Cardiac muscle cell (in vitro differentiated cells and primary cell): ENCODE data around the gene MTRF1. TPM values are rescaled to one million over a fixed set of nuclear protein-coding genes. Genes with fewer than 3 reads are reported as not detected.

ENCODE experiments used
- DNase-seq, 2 donors: peaks; one replicate each; pipeline versions ENCODE4 v3.0.0 to v3.0.0-alpha.2; 2010 to 2017; ENCODE audit warnings: low read depth in 1 of 2, low spot score in 1 of 2
- H3K27ac ChIP-seq: fragments of 200-600 bp; sonication (generic); 2 replicates; pipeline ENCODE4 v1.5.1; 2016
- H3K27me3 ChIP-seq: fragments of 200-600 bp; sonication (generic); 2 replicates; pipeline ENCODE4 v1.6.0; 2016; ENCODE audit warnings: control low read depth
- H3K36me3 ChIP-seq: fragments of 200-600 bp; sonication (generic); 2 replicates; pipeline ENCODE4 v1.5.1; 2016; ENCODE audit warnings: control low read depth
- H3K4me1 ChIP-seq: fragments of 200-600 bp; sonication (generic); 2 replicates; pipeline ENCODE4 v1.8.1; 2017; ENCODE audit warnings: low read depth, mild to moderate bottlenecking, mixed run types
- H3K4me3 ChIP-seq: fragments of 200-600 bp; sonication (generic); 2 replicates; pipeline ENCODE4 v1.5.1; 2016; ENCODE audit warnings: mild to moderate bottlenecking
- H3K9me3 ChIP-seq: fragments of 200-600 bp; sonication (generic); 2 replicates; pipeline ENCODE4 v1.5.1; 2017; ENCODE audit warnings: low read depth, mild to moderate bottlenecking, control low read depth
- polyA plus RNA-seq: library from polyadenylated mRNA; unstranded; fragments of >200 nt; fragmentation: Nextera tagmentation; extraction: Ambion mirVana; gene quantifications from 2 replicates; pipeline ENCODE4 v1.2.1, GENCODE V29; 2016
- total RNA-seq: library from RNA; depleted of rRNA; stranded (reverse); fragments of >200 nt; gene quantifications from 2 replicates; pipeline ENCODE4 v1.2.3, GENCODE V29; 2016
- TF ChIP-seq, protein P1 (sequence below): IDR thresholded peaks from 2 replicates; pipeline ENCODE4 v1.5.1; 2012; ENCODE audit warnings: low read depth, mild to moderate bottlenecking, low read length

Gene MTRF1, protein sequence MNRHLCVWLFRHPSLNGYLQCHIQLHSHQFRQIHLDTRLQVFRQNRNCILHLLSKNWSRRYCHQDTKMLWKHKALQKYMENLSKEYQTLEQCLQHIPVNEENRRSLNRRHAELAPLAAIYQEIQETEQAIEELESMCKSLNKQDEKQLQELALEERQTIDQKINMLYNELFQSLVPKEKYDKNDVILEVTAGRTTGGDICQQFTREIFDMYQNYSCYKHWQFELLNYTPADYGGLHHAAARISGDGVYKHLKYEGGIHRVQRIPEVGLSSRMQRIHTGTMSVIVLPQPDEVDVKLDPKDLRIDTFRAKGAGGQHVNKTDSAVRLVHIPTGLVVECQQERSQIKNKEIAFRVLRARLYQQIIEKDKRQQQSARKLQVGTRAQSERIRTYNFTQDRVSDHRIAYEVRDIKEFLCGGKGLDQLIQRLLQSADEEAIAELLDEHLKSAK
- total RNA-seq: 6.6 and 8.4 TPM in 2 replicates
- polyA plus RNA-seq: 11.0 and 14.8 TPM in 2 replicates

DNA sequence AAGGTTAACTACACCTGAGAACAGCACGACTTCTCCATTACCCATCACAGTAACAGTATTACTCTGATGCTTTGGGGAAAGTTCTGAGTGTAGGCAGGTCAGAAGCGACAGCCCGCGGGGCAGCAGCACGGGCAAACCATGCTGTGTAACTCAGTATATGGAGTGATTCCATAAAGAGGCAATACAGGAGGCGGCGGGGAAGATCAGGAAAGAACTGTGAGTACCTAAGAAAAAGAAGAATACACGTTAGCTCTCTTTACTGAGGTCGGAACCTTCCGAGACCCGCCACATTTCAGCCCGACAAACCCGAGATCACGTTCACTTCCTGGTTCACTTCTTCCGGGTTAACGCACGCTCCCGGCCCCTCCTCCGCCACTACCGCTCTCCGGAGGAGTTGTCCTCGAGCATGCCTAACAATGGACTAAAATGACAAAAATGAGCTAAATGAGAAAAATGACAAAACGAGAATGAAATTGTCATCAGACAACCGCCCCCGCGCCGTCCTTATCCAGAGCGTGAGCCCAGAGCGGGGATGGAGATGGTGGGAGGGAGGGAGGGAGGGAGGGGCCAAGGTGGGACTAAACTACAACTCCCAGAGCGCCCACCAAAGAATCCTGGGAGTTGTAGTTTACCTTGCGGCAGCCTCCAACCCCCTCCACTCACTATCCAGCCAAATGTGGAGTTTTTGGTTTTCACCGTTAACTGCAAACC, at the start of gene MTRF1:
Gene MTRF1 (minus strand): TSS at position 316 of the 711 bp plus-strand sequence. CDS start 2,669 bp downstream, outside the sequence.
- Histone ChIP-seq H3K4me3 (peak within 1 kb of the TSS; percentile 57), H3K27me3 (no peaks in the 10 kb centered on the region), H3K27ac (peak within 1 kb of the TSS; percentile 54), H3K36me3 (peaks cover 7% of the 10 kb centered on the region), H3K4me1 (no peaks in the 10 kb centered on the region), H3K9me3 (peaks cover 4% of the 10 kb centered on the region)
- TF ChIP-seq, protein P1, sequence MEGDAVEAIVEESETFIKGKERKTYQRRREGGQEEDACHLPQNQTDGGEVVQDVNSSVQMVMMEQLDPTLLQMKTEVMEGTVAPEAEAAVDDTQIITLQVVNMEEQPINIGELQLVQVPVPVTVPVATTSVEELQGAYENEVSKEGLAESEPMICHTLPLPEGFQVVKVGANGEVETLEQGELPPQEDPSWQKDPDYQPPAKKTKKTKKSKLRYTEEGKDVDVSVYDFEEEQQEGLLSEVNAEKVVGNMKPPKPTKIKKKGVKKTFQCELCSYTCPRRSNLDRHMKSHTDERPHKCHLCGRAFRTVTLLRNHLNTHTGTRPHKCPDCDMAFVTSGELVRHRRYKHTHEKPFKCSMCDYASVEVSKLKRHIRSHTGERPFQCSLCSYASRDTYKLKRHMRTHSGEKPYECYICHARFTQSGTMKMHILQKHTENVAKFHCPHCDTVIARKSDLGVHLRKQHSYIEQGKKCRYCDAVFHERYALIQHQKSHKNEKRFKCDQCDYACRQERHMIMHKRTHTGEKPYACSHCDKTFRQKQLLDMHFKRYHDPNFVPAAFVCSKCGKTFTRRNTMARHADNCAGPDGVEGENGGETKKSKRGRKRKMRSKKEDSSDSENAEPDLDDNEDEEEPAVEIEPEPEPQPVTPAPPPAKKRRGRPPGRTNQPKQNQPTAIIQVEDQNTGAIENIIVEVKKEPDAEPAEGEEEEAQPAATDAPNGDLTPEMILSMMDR: no peak
- DNase-seq: peak; percentile 77 to 83

DNA sequence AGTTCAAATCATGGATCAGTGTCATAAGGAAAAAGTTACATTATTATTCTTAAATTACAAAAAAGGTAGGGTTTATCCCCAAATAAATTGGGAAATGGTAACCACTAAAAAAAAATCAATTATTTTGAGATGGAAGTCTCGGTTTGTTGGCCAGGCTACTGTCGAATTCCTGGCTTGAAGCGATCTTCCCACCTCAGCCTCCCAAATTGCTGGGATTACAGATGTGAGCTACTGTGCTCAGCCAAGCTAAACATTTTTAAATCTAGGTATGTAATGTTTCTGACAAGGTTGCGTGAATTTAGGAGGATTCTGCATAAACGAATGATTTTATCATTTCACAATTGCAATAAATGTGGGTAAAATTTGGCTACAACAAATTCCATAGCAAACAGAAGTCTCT, 49.7 kb upstream of the MTRF1 start:
- H3K27ac ChIP-seq: no peak overlapping the region
- TF ChIP-seq, protein P1: no peak
- H3K36me3 ChIP-seq: no peaks in the 10 kb centered on the region
- peak overlapping the region; percentile 92 for H3K4me3 ChIP-seq
- no peaks in the 10 kb centered on the region for H3K27me3 ChIP-seq
- no peak for DNase-seq
- no peaks in the 10 kb centered on the region for H3K9me3 ChIP-seq
- peaks cover 22% of the 10 kb centered on the region for H3K4me1 ChIP-seq

DNA sequence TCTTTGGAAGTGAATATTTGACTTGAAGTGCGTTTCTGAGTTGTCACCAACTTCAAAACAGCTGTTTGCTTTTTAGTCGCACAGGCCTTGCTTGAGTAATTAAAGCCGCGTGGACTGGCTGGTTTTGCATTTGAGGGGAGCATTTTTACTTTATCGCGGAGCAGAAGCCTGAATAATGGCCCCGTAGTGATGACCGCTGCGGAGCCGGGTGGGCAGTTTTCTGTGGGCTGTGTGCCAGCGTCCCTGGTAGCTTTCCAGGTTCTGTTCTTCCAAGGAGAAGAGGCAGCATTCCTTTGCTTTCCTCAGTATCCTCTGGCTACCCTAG, 48.8 kb upstream of the MTRF1 start:
- Histone ChIP-seq H3K27ac (peak overlapping the region; percentile 86), H3K36me3 (no peaks in the 10 kb centered on the region), H3K4me3 (peak overlapping the region; percentile 92), H3K27me3 (no peaks in the 10 kb centered on the region), H3K9me3 (no peaks in the 10 kb centered on the region), H3K4me1 (peaks cover 22% of the 10 kb centered on the region)
- TF ChIP-seq, protein P1: no peak
- peak; percentile 59 for DNase-seq

DNA sequence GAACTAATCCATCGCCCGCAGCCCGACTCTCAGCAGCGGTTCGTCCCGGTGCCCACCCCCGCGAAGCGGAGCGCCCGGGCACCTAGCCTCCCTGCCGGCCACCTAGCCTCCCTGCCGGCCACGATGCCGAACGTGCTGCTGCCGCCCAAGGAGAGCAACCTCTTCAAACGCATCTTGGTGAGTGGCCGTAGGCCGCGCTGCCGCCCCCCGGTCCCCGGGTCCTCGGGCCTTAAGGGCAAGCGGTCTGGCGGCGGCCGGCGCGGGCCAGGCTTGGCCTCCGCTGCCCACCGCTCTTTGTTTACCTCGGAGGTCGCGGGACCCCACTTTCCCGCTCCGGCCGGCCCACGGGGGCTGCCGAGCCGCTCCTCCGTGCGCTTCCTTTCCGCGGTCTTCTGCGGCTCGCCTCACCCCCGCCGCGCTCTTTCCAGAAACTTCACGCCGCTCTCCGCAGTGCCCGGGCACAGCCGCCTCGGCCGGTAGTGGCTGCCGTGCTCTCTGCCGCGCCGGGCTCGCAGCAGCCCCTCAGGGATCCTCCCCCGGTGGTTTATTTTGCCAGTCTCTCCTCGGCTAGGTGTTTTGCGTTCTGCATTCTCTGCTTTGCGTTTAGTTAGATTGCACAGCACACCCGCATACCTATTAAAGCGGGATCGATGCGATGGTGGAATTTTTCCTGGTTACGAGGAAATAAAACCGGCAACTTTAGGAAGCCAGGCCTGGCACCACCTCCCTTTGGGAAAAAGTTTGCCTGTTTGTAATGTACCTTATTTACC, 48.2 kb upstream of the MTRF1 start:
- TF ChIP-seq, protein P1: no peak
- Histone ChIP-seq H3K27me3 (no peaks in the 10 kb centered on the region), H3K4me3 (peak overlapping the region; percentile 92), H3K27ac (peak overlapping the region; percentile 86), H3K4me1 (peaks cover 22% of the 10 kb centered on the region), H3K9me3 (no peaks in the 10 kb centered on the region), H3K36me3 (no peaks in the 10 kb centered on the region)
- peak; percentile 42 to 65 for DNase-seq

GRCh38 chr13:41310963-41311405, 47.6 kb upstream of the MTRF1 start, which contains the start of gene NAA16:
NAA16 (plus strand) TSS chr13:41311267; CDS start chr13:41311529, 262 bp downstream.
- DNase-seq: peak; percentile 93
- Histone ChIP-seq H3K27ac (peak within 1 kb of the TSS; percentile 86), H3K27me3 (no peaks in the 10 kb centered on the region), H3K36me3 (no peaks in the 10 kb centered on the region), H3K4me1 (peaks cover 22% of the 10 kb centered on the region), H3K4me3 (peak within 1 kb of the TSS; percentile 92), H3K9me3 (no peaks in the 10 kb centered on the region)
- TF ChIP-seq, protein P1: no peak
